H1 (cell line): ENCODE measurements around the gene CMIP. TPM values are rescaled to one million over a fixed set of nuclear protein-coding genes. Genes with fewer than 3 reads are reported as not detected.

Source experiments
- CTCF ChIA-PET: fragments of 300-600 bp; sonication (Branson Sonifier 250); formaldehyde crosslinking; loops from one replicate; lab custom pipeline; 2021; ENCODE audit not compliant: partially characterized antibody; lab: Charles Lee
- POLR2A ChIA-PET: fragments of 300-600 bp; sonication (Branson Sonifier 250); formaldehyde crosslinking; loops from one replicate; lab custom pipeline; 2021; ENCODE audit warnings: inconsistent platforms; ENCODE audit not compliant: partially characterized antibody; lab: Charles Lee
- DNase-seq, 2 experiments: peaks; one replicate each; pipeline versions ENCODE4 v3.0.0 to v3.0.0-alpha.2; 2010 to 2022; ENCODE audit warnings: low spot score in 2 of 2, low read depth in 1 of 2, mixed read lengths in 1 of 2
- FAIRE-seq: peaks from 2 replicates; lab custom pipeline; 2011; peaks lifted over from hg19 to GRCh38; lab: Jason Lieb, UNC
- H2AFZ ChIP-seq: 2 replicates; pipeline ENCODE4 v1.8.1; 2012; ENCODE audit warnings: low read length, inconsistent platforms
- H2AK5ac ChIP-seq: 2 replicates; pipeline ENCODE4 v1.6.1; 2013; ENCODE audit warnings: low read depth, low read length
- H2BK120ac ChIP-seq: replicated peaks from 2 replicates; pipeline ENCODE3; 2013; ENCODE audit warnings: low read depth, low read length, inconsistent platforms
- H2BK12ac ChIP-seq: 2 replicates; pipeline ENCODE4 v1.6.1; 2013; ENCODE audit warnings: low read depth, low read length
- H2BK15ac ChIP-seq: 2 replicates; pipeline ENCODE4 v1.6.1; 2013; ENCODE audit warnings: low read length
- H2BK20ac ChIP-seq: 2 replicates; pipeline ENCODE4 v1.6.1; 2013; ENCODE audit warnings: low read length
- H2BK5ac ChIP-seq: 2 replicates; pipeline ENCODE4 v1.6.1; 2013; ENCODE audit warnings: low read depth, low read length
- H3K14ac ChIP-seq: 2 replicates; pipeline ENCODE4 v1.6.1; 2013; ENCODE audit warnings: inconsistent platforms; ENCODE audit not compliant: insufficient read length
- H3K18ac ChIP-seq: 2 replicates; pipeline ENCODE4 v1.6.1; 2013; ENCODE audit warnings: low read length; ENCODE audit errors: extremely low read depth
- H3K23ac ChIP-seq: 2 replicates; pipeline ENCODE4 v1.6.1; 2013; ENCODE audit warnings: inconsistent platforms; ENCODE audit not compliant: insufficient read length
- H3K23me2 ChIP-seq: 2 replicates; pipeline ENCODE4 v1.6.1; 2013; ENCODE audit warnings: low read depth, low read length
- H3K27ac ChIP-seq: 2 replicates; pipeline ENCODE4 v1.6.1; 2011; ENCODE audit warnings: low read depth, low read length, inconsistent platforms
- H3K27me3 ChIP-seq, 4 experiments: replicated peaks in 1 of 4; 1 replicate in 1 of 4; 2 replicates in 3 of 4; pipeline versions ENCODE4 v1.6.1 to v1.8.1; 2011 to 2013; ENCODE audit warnings: low read length in 3 of 4, mild to moderate bottlenecking in 3 of 4, inconsistent platforms in 2 of 4, mixed read lengths in 2 of 4, moderate library complexity in 1 of 4; ENCODE audit not compliant: control insufficient read depth in 3 of 4, insufficient read depth in 3 of 4; ENCODE audit errors: extremely low read depth in 1 of 4
- H3K36me3 ChIP-seq, 4 experiments: 2 replicates each; pipeline versions ENCODE4 v1.6.1 to v1.8.1; 2011 to 2013; ENCODE audit warnings: mild to moderate bottlenecking in 4 of 4, low read length in 3 of 4, moderate library complexity in 2 of 4, control low read depth in 1 of 4, inconsistent platforms in 1 of 4; ENCODE audit not compliant: insufficient read depth in 4 of 4, control insufficient read depth in 2 of 4
- H3K4ac ChIP-seq: replicated peaks from 2 replicates; pipeline ENCODE3; 2013; ENCODE audit warnings: low read length, low read depth, mixed read lengths, inconsistent platforms; ENCODE audit not compliant: insufficient read length
- H3K4me1 ChIP-seq, 4 experiments: replicated peaks in 1 of 4; 1 replicate in 1 of 4; 2 replicates in 3 of 4; pipeline versions ENCODE4 v1.6.1 to v1.8.1; 2011 to 2013; ENCODE audit warnings: low read length in 3 of 4, inconsistent platforms in 2 of 4, mixed read lengths in 1 of 4; ENCODE audit not compliant: insufficient read depth in 4 of 4, control insufficient read depth in 3 of 4
- H3K4me2 ChIP-seq, 2 experiments: 2 replicates each; pipeline versions ENCODE4 v1.6.1 to v1.8.1; 2011 to 2013; ENCODE audit warnings: low read depth in 2 of 2, low read length in 2 of 2, control low read depth in 1 of 2, inconsistent platforms in 1 of 2, mild to moderate bottlenecking in 1 of 2; ENCODE audit not compliant: insufficient read depth in 1 of 2
- H3K4me3 ChIP-seq, 4 experiments: fragments of 200-600, 300-600 bp in 1 of 4; sonication (generic), shearing (Covaris generic), sonication (Bioruptor Twin) in 1 of 4; 2 replicates each; pipeline versions ENCODE4 v1.5.1 to v1.8.1; 2011 to 2016; ENCODE audit warnings: low read length in 4 of 4, low read depth in 3 of 4, control low read depth in 2 of 4, inconsistent platforms in 2 of 4, mild to moderate bottlenecking in 2 of 4, mixed read lengths in 1 of 4, moderate library complexity in 1 of 4; ENCODE audit not compliant: insufficient read depth in 2 of 4; ENCODE audit errors: extremely low read depth in 1 of 4
- H3K56ac ChIP-seq: replicated peaks from 2 replicates; pipeline ENCODE3; 2013; ENCODE audit warnings: low read depth, mild to moderate bottlenecking, mixed read lengths, low read length, inconsistent platforms; ENCODE audit not compliant: insufficient read length
- H3K79me1 ChIP-seq: 2 replicates; pipeline ENCODE4 v1.6.1; 2013; ENCODE audit warnings: low read depth, low read length, control low read depth
- H3K79me2 ChIP-seq, 2 experiments: 2 replicates each; pipeline versions ENCODE4 v1.6.1 to v1.8.1; 2012 to 2013; ENCODE audit warnings: low read length in 2 of 2, mild to moderate bottlenecking in 2 of 2, inconsistent platforms in 1 of 2; ENCODE audit not compliant: insufficient read depth in 2 of 2, control insufficient read depth in 1 of 2
- H3K9ac ChIP-seq, 4 experiments: replicated peaks in 1 of 4; 1 replicate in 1 of 4; 2 replicates in 3 of 4; pipeline versions ENCODE4 v1.6.1 to v1.8.1; 2011 to 2013; ENCODE audit warnings: low read depth in 3 of 4, low read length in 3 of 4, control low read depth in 2 of 4, mild to moderate bottlenecking in 2 of 4, moderate library complexity in 2 of 4, inconsistent platforms in 1 of 4; ENCODE audit errors: extremely low read depth in 1 of 4
- H3K9me3 ChIP-seq, 2 experiments: 2 replicates each; pipeline versions ENCODE4 v1.6.1 to v1.8.1; 2012 to 2013; ENCODE audit warnings: mild to moderate bottlenecking in 2 of 2, moderate library complexity in 2 of 2, control low read depth in 1 of 2, inconsistent platforms in 1 of 2, low read depth in 1 of 2, low read length in 1 of 2, mixed read lengths in 1 of 2; ENCODE audit not compliant: insufficient read depth in 2 of 2
- H4K20me1 ChIP-seq, 2 experiments: replicated peaks in 1 of 2; 2 replicates each; pipeline versions ENCODE3 to v1.8.1; 2011 to 2013; ENCODE audit warnings: inconsistent platforms in 2 of 2, low read length in 2 of 2, mild to moderate bottlenecking in 1 of 2; ENCODE audit not compliant: insufficient read depth in 2 of 2, control insufficient read depth in 1 of 2
- H4K5ac ChIP-seq: 2 replicates; pipeline ENCODE4 v1.6.1; 2013; ENCODE audit warnings: low read length, low read depth, mixed read lengths, inconsistent platforms; ENCODE audit not compliant: insufficient read length
- H4K8ac ChIP-seq: 2 replicates; pipeline ENCODE4 v1.8.0; 2013; ENCODE audit warnings: mild to moderate bottlenecking, moderate library complexity, low read length, inconsistent platforms; ENCODE audit not compliant: insufficient read depth; ENCODE audit errors: extremely low read depth
- H4K91ac ChIP-seq: replicated peaks from 2 replicates; pipeline ENCODE3; 2013; ENCODE audit warnings: low read length, mixed read lengths, inconsistent platforms; ENCODE audit not compliant: insufficient read length
- ATF2 ChIP-seq: IDR thresholded peaks from 2 replicates; pipeline ENCODE4 v1.6.1; 2012; ENCODE audit warnings: low read length, inconsistent platforms
- BACH1 ChIP-seq: IDR thresholded peaks from 2 replicates; pipeline ENCODE4 v1.6.1; 2012; ENCODE audit warnings: low read length, improper control_type of control experiment
- CHD2 ChIP-seq: IDR thresholded peaks from 2 replicates; pipeline ENCODE4 v1.6.1; 2012; ENCODE audit warnings: low read length, improper control_type of control experiment
- CREB1 ChIP-seq: IDR thresholded peaks from 2 replicates; pipeline ENCODE4 v1.6.1; 2012; ENCODE audit warnings: inconsistent platforms
- CTBP2 ChIP-seq: IDR thresholded peaks from 2 replicates; pipeline ENCODE4 v1.7.0; 2011; ENCODE audit warnings: borderline replicate concordance, mild to moderate bottlenecking, moderate library complexity, mixed read lengths, low read length; ENCODE audit not compliant: insufficient read depth, insufficient read length
- KDM4A ChIP-seq: IDR thresholded peaks from one replicate; pipeline ENCODE4 v1.7.1; 2012; ENCODE audit warnings: low read depth, mild to moderate bottlenecking, moderate library complexity, low read length, inconsistent platforms; ENCODE audit not compliant: severe bottlenecking
- RBBP5 ChIP-seq: IDR thresholded peaks from 2 replicates; pipeline ENCODE4 v1.7.1; 2012; ENCODE audit warnings: low read depth, mild to moderate bottlenecking, inconsistent platforms, low read length, moderate library complexity, borderline replicate concordance
- RXRA ChIP-seq: IDR thresholded peaks from 2 replicates; pipeline ENCODE4 v1.6.1; 2011; ENCODE audit warnings: low read depth, mild to moderate bottlenecking, low read length, moderate library complexity; ENCODE audit not compliant: insufficient read depth
- SP1 ChIP-seq: IDR thresholded peaks from 2 replicates; pipeline ENCODE4 v1.6.1; 2011; ENCODE audit warnings: low read depth, low read length
- SRF ChIP-seq: IDR thresholded peaks from 2 replicates; pipeline ENCODE4 v1.6.1; 2011; ENCODE audit warnings: mild to moderate bottlenecking, low read depth, low read length, moderate library complexity
- YY1 ChIP-seq: IDR thresholded peaks from 2 replicates; pipeline ENCODE4 v1.6.1; 2011; ENCODE audit warnings: low read depth, mild to moderate bottlenecking, low read length
- whole genome bisulfite sequencing, 2 experiments: shearing (Covaris generic) in 1 of 2; methylation state at CpG; one replicate each; pipeline versions ENCODE4 v1.1.6 to v1.1.7; 2013 to 2015; ENCODE audit warnings: low lambda C conversion rate in 2 of 2, mixed read lengths in 2 of 2, inconsistent platforms in 1 of 2, low coverage in 1 of 2, missing lambda C conversion rate in 1 of 2; ENCODE audit not compliant: insufficient replicate concordance in 2 of 2, insufficient coverage in 1 of 2, insufficient read length in 1 of 2; ENCODE audit errors: extremely low coverage in 1 of 2, missing lambda C conversion rate in 1 of 2; 5-methylcytosine and 5-hydroxymethylcytosine counted together
- polyA plus RNA-seq, 7 experiments: library from polyadenylated mRNA; depleted of rRNA in 3 of 7; stranded (reverse) in 5 of 7; unstranded in 2 of 7; fragments of >200 nt in 5 of 7; fragments of 200-250 nt in 2 of 7; gene quantifications; 1 replicate in 5 of 7; 2 replicates in 1 of 7; 4 replicates in 1 of 7; pipeline versions ENCODE4 v1.2.1 to v1.2.3, GENCODE V29; 2011 to 2013; ENCODE audit warnings: missing spikeins in 2 of 7, mixed read lengths in 2 of 7
- total RNA-seq: library from RNA; stranded (reverse); fragmentation: NEBNext Ultra II Directional; extraction: Animal tissue kit (Norgen Biotek cat#: 25700); gene quantifications from 2 replicates; pipeline ENCODE4 v1.2.1, GENCODE V29; 2021

The CMIP gene
- total and polyA plus RNA-seq, 2 of the 8 experiments (the other 6 are each of a cell fraction or from before 2014, with no cell fraction given), result 7.9 to 53.2 TPM

GRCh38 chr16:81449899-81450608 is 5.4 kb downstream of the CMIP start:
- peak overlapping the region; percentile 68; the same call in 1 of the 2 replicates for H2BK12ac ChIP-seq
- TF ChIP-seq BACH1 (no peak), SP1 (no peak), CHD2 (no peak), RXRA (no peak), ATF2 (no peak), CTBP2 (no peak), KDM4A (no peak), CREB1 (no peak), YY1 (no peak), RBBP5 (no peak), SRF (no peak)
- no peak overlapping the region for H3K14ac ChIP-seq
- H3K18ac ChIP-seq, result no peak overlapping the region
- DNase-seq (no peak), FAIRE-seq (no peak)
- H3K23me2 ChIP-seq, result peaks cover 9% of the 10 kb centered on the region; the same call in 1 of the 2 replicates
- H2BK15ac ChIP-seq, result peak overlapping the region; percentile 77; the same call in 1 of the 2 replicates
- CTCF ChIA-PET, result interaction anchor here (0.7 to 3.0 kb wide), 14 partner anchors 9 to 289 kb away, joined by 3 to 10 read pairs (median 4); no protein-coding TSS in a partner anchor
- H3K27me3 ChIP-seq, result no peaks in the 10 kb centered on the region
- no peak overlapping the region for H2AK5ac ChIP-seq
- H3K4me2 ChIP-seq, result no peak overlapping the region
- H3K9me3 ChIP-seq, result no peaks in the 10 kb centered on the region
- H3K79me1 ChIP-seq, result peaks cover 49% of the 10 kb centered on the region
- 93% methylated on average over 7 of the region's 7 CpGs; no CpG with 5 or more reads in 1 of the 2 experiments for WGBS, 2 experiments
- H2BK120ac ChIP-seq, result no peak overlapping the region
- H3K4me3 ChIP-seq, result no peak overlapping the region
- no peak overlapping the region for H4K5ac ChIP-seq
- H2BK5ac ChIP-seq, result no peak overlapping the region
- no peak overlapping the region for H3K23ac ChIP-seq
- no peak overlapping the region for H4K91ac ChIP-seq
- H4K20me1 ChIP-seq, result peaks cover 37 to 64% of the 10 kb centered on the region in 2 experiments
- H3K56ac ChIP-seq, result no peak overlapping the region
- POLR2A ChIA-PET, result interaction anchor here (0.8 to 3.3 kb wide), 5 partner anchors 9 to 60 kb away, joined by 3 to 12 read pairs (median 4); no protein-coding TSS in a partner anchor
- no peak overlapping the region for H2BK20ac ChIP-seq
- H3K27ac ChIP-seq, result no peak overlapping the region
- H2AFZ ChIP-seq, result no peak overlapping the region
- no peak overlapping the region for H3K4ac ChIP-seq
- no peaks in the 10 kb centered on the region; a peak in 1 of 8 replicates for H3K36me3 ChIP-seq
- peaks cover 3 to 41% (median 26%) of the 10 kb centered on the region in 4 experiments for H3K4me1 ChIP-seq
- H4K8ac ChIP-seq, result no peak overlapping the region
- peaks cover 46 to 99% of the 10 kb centered on the region in 2 experiments for H3K79me2 ChIP-seq
- no peak overlapping the region for H3K9ac ChIP-seq
